Osteoblast (primary cell): ENCODE data around the gene ADAMTS16. TPM values are rescaled to one million over a fixed set of nuclear protein-coding genes. Genes with fewer than 3 reads are reported as not detected.

ENCODE experiments used
- DNase-seq: peaks from one replicate; pipeline ENCODE4 v3.0.0; 2011; ENCODE audit warnings: low spot score, mixed read lengths; ENCODE audit not compliant: insufficient read length; ENCODE audit errors: missing footprints
- H2AFZ ChIP-seq: 2 replicates; pipeline ENCODE4 v1.6.0; 2011; ENCODE audit warnings: mild to moderate bottlenecking, low read length
- H3K27ac ChIP-seq: 2 replicates; pipeline ENCODE4 v1.5.1; 2011; ENCODE audit warnings: mild to moderate bottlenecking, low read depth, low read length, moderate library complexity
- H3K27me3 ChIP-seq: 2 replicates; pipeline ENCODE4 v1.6.0; 2012; ENCODE audit warnings: mild to moderate bottlenecking, control low read depth, inconsistent platforms, low read length, moderate library complexity; ENCODE audit not compliant: insufficient read depth
- H3K36me3 ChIP-seq: 2 replicates; pipeline ENCODE4 v1.5.1; 2011; ENCODE audit warnings: mild to moderate bottlenecking, low read length, control low read depth, moderate library complexity; ENCODE audit not compliant: insufficient read depth
- H3K4me1 ChIP-seq: 2 replicates; pipeline ENCODE4 v1.5.1; 2011; ENCODE audit warnings: mild to moderate bottlenecking, low read length, control low read depth, moderate library complexity; ENCODE audit not compliant: insufficient read depth
- H3K4me2 ChIP-seq: 2 replicates; pipeline ENCODE4 v1.6.0; 2011; ENCODE audit warnings: mild to moderate bottlenecking, low read length; ENCODE audit not compliant: insufficient read depth
- H3K4me3 ChIP-seq: fragments of 200-600 bp; sonication (generic); 3 replicates; pipeline ENCODE4 v1.5.1; 2012; ENCODE audit warnings: mild to moderate bottlenecking, low read length, inconsistent platforms; ENCODE audit not compliant: insufficient read depth
- H3K79me2 ChIP-seq: 2 replicates; pipeline ENCODE4 v1.6.0; 2012; ENCODE audit warnings: mild to moderate bottlenecking, low read length, control low read depth, inconsistent platforms; ENCODE audit not compliant: insufficient read depth
- H3K9me3 ChIP-seq: 2 replicates; pipeline ENCODE4 v1.5.1; 2011; ENCODE audit warnings: low read depth, low read length, control low read depth
- H4K20me1 ChIP-seq: 2 replicates; pipeline ENCODE4 v1.6.0; 2012; ENCODE audit warnings: mild to moderate bottlenecking, low read length, control low read depth; ENCODE audit not compliant: insufficient read depth
- CTCF ChIP-seq: IDR thresholded peaks from 2 replicates; pipeline ENCODE4 v1.5.1; 2011; ENCODE audit warnings: mild to moderate bottlenecking, low read depth, low read length, moderate library complexity; ENCODE audit errors: extremely low read depth
- total RNA-seq: library from RNA; depleted of rRNA; stranded (reverse); fragments of >200 nt; gene quantifications from 2 replicates; pipeline ENCODE4 v1.2.3, GENCODE V29; 2012

The ADAMTS16 gene
- total RNA-seq, 1 donor: 1.4 TPM

GRCh38 chr5:5246736-5247135, 106.6 kb downstream of the ADAMTS16 start:
- Histone ChIP-seq H3K4me1 (no peaks in the 10 kb centered on the region), H2AFZ (no peak overlapping the region), H3K9me3 (no peaks in the 10 kb centered on the region), H4K20me1 (no peaks in the 10 kb centered on the region), H3K4me3 (no peak overlapping the region), H3K4me2 (no peak overlapping the region), H3K27me3 (no peaks in the 10 kb centered on the region), H3K36me3 (no peaks in the 10 kb centered on the region), H3K27ac (no peak overlapping the region), H3K79me2 (no peaks in the 10 kb centered on the region)
- no peak for DNase-seq
- no peak for TF ChIP-seq CTCF

GRCh38 chr5:5250758-5251157, 110.6 kb downstream of the ADAMTS16 start:
- H3K4me2 ChIP-seq: no peak overlapping the region
- no peaks in the 10 kb centered on the region for H3K79me2 ChIP-seq
- no peaks in the 10 kb centered on the region for H3K4me1 ChIP-seq
- H3K36me3 ChIP-seq: no peaks in the 10 kb centered on the region
- no peak for TF ChIP-seq CTCF
- DNase-seq: no peak
- no peak overlapping the region for H2AFZ ChIP-seq
- H3K9me3 ChIP-seq: no peaks in the 10 kb centered on the region
- no peaks in the 10 kb centered on the region for H4K20me1 ChIP-seq
- H3K4me3 ChIP-seq: no peak overlapping the region
- no peaks in the 10 kb centered on the region for H3K27me3 ChIP-seq
- H3K27ac ChIP-seq: no peak overlapping the region

- H3K79me2 ChIP-seq: no peaks in the 10 kb centered on the region
- TF ChIP-seq CTCF: no peak
- no peaks in the 10 kb centered on the region for H3K27me3 ChIP-seq
- H3K4me3 ChIP-seq: no peak overlapping the region
- H3K9me3 ChIP-seq: no peaks in the 10 kb centered on the region
- H3K4me1 ChIP-seq: no peaks in the 10 kb centered on the region
- H2AFZ ChIP-seq: no peak overlapping the region
- no peak for DNase-seq
- no peak overlapping the region for H3K4me2 ChIP-seq
- H4K20me1 ChIP-seq: no peaks in the 10 kb centered on the region
- no peaks in the 10 kb centered on the region for H3K36me3 ChIP-seq
- H3K27ac ChIP-seq: no peak overlapping the region
Measured at GRCh38 chr5:5252106-5252505, 112.0 kb downstream of the ADAMTS16 start.

- H4K20me1 ChIP-seq: no peaks in the 10 kb centered on the region
- H3K27ac ChIP-seq: no peak overlapping the region
- no peaks in the 10 kb centered on the region for H3K9me3 ChIP-seq
- H3K36me3 ChIP-seq: no peaks in the 10 kb centered on the region
- H3K4me2 ChIP-seq: no peak overlapping the region
- no peak for TF ChIP-seq CTCF
- H3K79me2 ChIP-seq: no peaks in the 10 kb centered on the region
- H3K4me3 ChIP-seq: no peak overlapping the region
- no peaks in the 10 kb centered on the region for H3K4me1 ChIP-seq
- no peak overlapping the region for H2AFZ ChIP-seq
- no peak for DNase-seq
- H3K27me3 ChIP-seq: no peaks in the 10 kb centered on the region
Measured at GRCh38 chr5:5257353-5257752, 117.2 kb downstream of the ADAMTS16 start.
